ENCODE measurements around the gene LRRC37A3. TPM values are rescaled to one million over a fixed set of nuclear protein-coding genes. Genes with fewer than 3 reads are reported as not detected.
A peak's percentile ranks its signal among the peaks of the same experiment; 100 is the strongest.
"Not testable (repeated sequence)": the region's sequence is repeated elsewhere in the genome, so short reads cannot be mapped to it uniquely, and the experiment has no call there.

LRRC37A3 gene
- total and polyA plus RNA-seq, 4 experiments from 2014 or later = 0.60 to 42.8 (median 19.4) TPM

- H3K4me1 ChIP-seq (ENCODE audit: insufficient read depth, low read length) = no peaks in the 10 kb centered on the region
- H3K27ac ChIP-seq (ENCODE audit: low read depth, low read length) = no peak overlapping the region
- H3K4me1 Mint-ChIP-seq = peaks cover 0 to 7% (median 2%) of the 10 kb centered on the region in 4 donors
- CTCF ChIA-PET (ENCODE audit: partially characterized antibody) = interaction anchor here (0.5 to 2.8 kb wide), 13 partner anchors 9 to 263 kb away, joined by 3 to 16 read pairs (median 3); no protein-coding TSS in a partner anchor
- H3K9me3 Mint-ChIP-seq = no peaks in the 10 kb centered on the region
- no peak for DNase-seq
- no peaks in the 10 kb centered on the region for H3K27me3 Mint-ChIP-seq
- no peaks in the 10 kb centered on the region for H3K36me3 ChIP-seq (ENCODE audit: insufficient read depth, low read length)
- H3K4me3 ChIP-seq (ENCODE audit: low read length in 2 of 2) = no peak overlapping the region
- H3K4me3 Mint-ChIP-seq = no peak overlapping the region
- H3K27ac Mint-ChIP-seq = no peak overlapping the region
- POLR2A ChIA-PET (ENCODE audit: partially characterized antibody) = no interaction called here
- H3K36me3 Mint-ChIP-seq = peaks cover 0 to 1% of the 10 kb centered on the region in 2 donors
- H3K9me3 ChIP-seq (ENCODE audit: control insufficient read depth in 1 of 2, low read length in 2 of 2) = no peaks in the 10 kb centered on the region
- no peaks in the 10 kb centered on the region for H3K27me3 ChIP-seq (ENCODE audit: insufficient read depth, low read length)
- intact Hi-C loops (cut with micrococcal nuclease) = loop anchor here (10.0 kb wide), 1 partner anchor 163 kb away; no protein-coding TSS in a partner anchor
Measured at GRCh38 chr17:64938290-64938689, 19.0 kb upstream of the LRRC37A3 start.

GRCh38 chr17:64936117-64936516 is 16.8 kb upstream of the LRRC37A3 start:
- H3K4me3 Mint-ChIP-seq = no peak overlapping the region
- Histone ChIP-seq H3K4me1 (ENCODE audit: insufficient read depth, low read length) (no peaks in the 10 kb centered on the region), H3K27ac (ENCODE audit: low read depth, low read length) (no peak overlapping the region), H3K27me3 (ENCODE audit: insufficient read depth, low read length) (no peaks in the 10 kb centered on the region), H3K36me3 (ENCODE audit: insufficient read depth, low read length) (no peaks in the 10 kb centered on the region), H3K9me3 (ENCODE audit: control insufficient read depth in 1 of 2, low read length in 2 of 2) (no peaks in the 10 kb centered on the region), H3K4me3 (ENCODE audit: low read length in 2 of 2) (no peak overlapping the region)
- no peaks in the 10 kb centered on the region for H3K27me3 Mint-ChIP-seq
- ChIA-PET POLR2A (ENCODE audit: partially characterized antibody) (no interaction called here), CTCF (ENCODE audit: partially characterized antibody) (interaction anchor here (1.2 kb wide), 1 partner anchor 26 kb away, joined by 4 read pairs; no protein-coding TSS in a partner anchor)
- DNase-seq = no peak
- H3K9me3 Mint-ChIP-seq = no peaks in the 10 kb centered on the region
- peaks cover 0 to 7% (median 2%) of the 10 kb centered on the region in 4 donors for H3K4me1 Mint-ChIP-seq
- no peak overlapping the region for H3K27ac Mint-ChIP-seq
- no peaks in the 10 kb centered on the region for H3K36me3 Mint-ChIP-seq
- intact Hi-C loops (cut with micrococcal nuclease) = loop anchor here (10.0 kb wide), 1 partner anchor 161 kb away; no protein-coding TSS in a partner anchor

- H3K4me3 Mint-ChIP-seq; POLR2A ChIA-PET (ENCODE audit: partially characterized antibody); DNase-seq; H3K27me3 Mint-ChIP-seq; H3K27ac ChIP-seq (ENCODE audit: low read depth, low read length); H3K4me3 ChIP-seq (ENCODE audit: low read length in 2 of 2); CTCF ChIA-PET (ENCODE audit: partially characterized antibody); H3K27me3 ChIP-seq (ENCODE audit: insufficient read depth, low read length); H3K9me3 Mint-ChIP-seq; H3K9me3 ChIP-seq (ENCODE audit: control insufficient read depth in 1 of 2, low read length in 2 of 2); H3K36me3 Mint-ChIP-seq; H3K36me3 ChIP-seq (ENCODE audit: insufficient read depth, low read length); H3K27ac Mint-ChIP-seq; H3K4me1 ChIP-seq (ENCODE audit: insufficient read depth, low read length): not testable (repeated sequence)
- H3K4me1 Mint-ChIP-seq = peaks cover 7 to 12% (median 9%) of the 10 kb centered on the region in 4 donors
- intact Hi-C loops (cut with micrococcal nuclease) = loop anchor here (10.0 kb wide), 1 partner anchor 160 kb away; no protein-coding TSS in a partner anchor
Measured at GRCh38 chr17:64934284-64934778, 15.1 kb upstream of the LRRC37A3 start.

- H3K9me3 Mint-ChIP-seq; H3K36me3 ChIP-seq (ENCODE audit: insufficient read depth, low read length); H3K4me3 Mint-ChIP-seq; H3K36me3 Mint-ChIP-seq; POLR2A ChIA-PET (ENCODE audit: partially characterized antibody); DNase-seq; H3K27ac ChIP-seq (ENCODE audit: low read depth, low read length); H3K27me3 ChIP-seq (ENCODE audit: insufficient read depth, low read length); CTCF ChIA-PET (ENCODE audit: partially characterized antibody); H3K27ac Mint-ChIP-seq; H3K4me3 ChIP-seq (ENCODE audit: low read length in 2 of 2); H3K4me1 ChIP-seq (ENCODE audit: insufficient read depth, low read length); H3K27me3 Mint-ChIP-seq; H3K9me3 ChIP-seq (ENCODE audit: control insufficient read depth in 1 of 2, low read length in 2 of 2): not testable (repeated sequence)
- intact Hi-C loops (cut with micrococcal nuclease) = loop anchor here (10.0 kb wide), 1 partner anchor 158 kb away; no protein-coding TSS in a partner anchor
- H3K4me1 Mint-ChIP-seq = peaks cover 6 to 12% (median 8%) of the 10 kb centered on the region in 4 donors
Measured at GRCh38 chr17:64932850-64933249, 13.6 kb upstream of the LRRC37A3 start.

GRCh38 chr17:64930374-64930773 is 11.1 kb upstream of the LRRC37A3 start:
- H3K27ac Mint-ChIP-seq = peak overlapping the region in 2 of 7 donors; percentile 31 to 79
- H3K27me3 Mint-ChIP-seq; DNase-seq; CTCF ChIA-PET (ENCODE audit: partially characterized antibody); H3K27me3 ChIP-seq (ENCODE audit: insufficient read depth, low read length); H3K9me3 ChIP-seq (ENCODE audit: control insufficient read depth in 1 of 2, low read length in 2 of 2); POLR2A ChIA-PET (ENCODE audit: partially characterized antibody); H3K27ac ChIP-seq (ENCODE audit: low read depth, low read length); H3K36me3 Mint-ChIP-seq; H3K4me3 Mint-ChIP-seq; H3K4me3 ChIP-seq (ENCODE audit: low read length in 2 of 2); H3K36me3 ChIP-seq (ENCODE audit: insufficient read depth, low read length); H3K4me1 ChIP-seq (ENCODE audit: insufficient read depth, low read length); H3K9me3 Mint-ChIP-seq: not testable (repeated sequence)
- H3K4me1 Mint-ChIP-seq = peaks cover 6 to 17% (median 11%) of the 10 kb centered on the region in 4 donors
- intact Hi-C loops (cut with micrococcal nuclease) = loop anchor here (10.0 kb wide), 1 partner anchor 156 kb away; no protein-coding TSS in a partner anchor

- H3K4me3 Mint-ChIP-seq; H3K27ac ChIP-seq (ENCODE audit: low read depth, low read length); H3K9me3 ChIP-seq (ENCODE audit: control insufficient read depth in 1 of 2, low read length in 2 of 2); H3K9me3 Mint-ChIP-seq; H3K27me3 Mint-ChIP-seq; H3K36me3 ChIP-seq (ENCODE audit: insufficient read depth, low read length); H3K36me3 Mint-ChIP-seq; H3K4me1 ChIP-seq (ENCODE audit: insufficient read depth, low read length); H3K27me3 ChIP-seq (ENCODE audit: insufficient read depth, low read length); H3K4me3 ChIP-seq (ENCODE audit: low read length in 2 of 2); POLR2A ChIA-PET (ENCODE audit: partially characterized antibody): not testable (repeated sequence)
- Mint-ChIP-seq H3K27ac (peak overlapping the region in 4 of 7 donors; percentile 43 to 82 (median 76)), H3K4me1 (peaks cover 6 to 17% (median 11%) of the 10 kb centered on the region in 4 donors)
- CTCF ChIA-PET (ENCODE audit: partially characterized antibody) = interaction anchor here (0.6 to 1.0 kb wide), 3 partner anchors 9 to 88 kb away, joined by 3 to 4 read pairs (median 4); no protein-coding TSS in a partner anchor
- intact Hi-C loops (cut with micrococcal nuclease) = loop anchor here (5.0 to 10.0 kb wide), 2 partner anchors 33 to 155 kb away; no protein-coding TSS in a partner anchor
- DNase-seq = peak; percentile 22 to 80 (median 38)
Measured at GRCh38 chr17:64929419-64930209, 10.3 kb upstream of the LRRC37A3 start.

- POLR2A ChIA-PET (ENCODE audit: partially characterized antibody); H3K4me1 ChIP-seq (ENCODE audit: insufficient read depth, low read length); H3K27ac ChIP-seq (ENCODE audit: low read depth, low read length); H3K27me3 ChIP-seq (ENCODE audit: insufficient read depth, low read length); H3K27ac Mint-ChIP-seq; DNase-seq; H3K27me3 Mint-ChIP-seq; H3K36me3 Mint-ChIP-seq; H3K9me3 ChIP-seq (ENCODE audit: control insufficient read depth in 1 of 2, low read length in 2 of 2); H3K36me3 ChIP-seq (ENCODE audit: insufficient read depth, low read length); H3K4me3 Mint-ChIP-seq; H3K4me3 ChIP-seq (ENCODE audit: low read length in 2 of 2); H3K9me3 Mint-ChIP-seq: not testable (repeated sequence)
- intact Hi-C loops (cut with micrococcal nuclease) = loop anchor here (5.0 kb wide), 1 partner anchor 34 kb away; no protein-coding TSS in a partner anchor
- H3K4me1 Mint-ChIP-seq = peaks cover 6 to 17% (median 11%) of the 10 kb centered on the region in 4 donors
- CTCF ChIA-PET (ENCODE audit: partially characterized antibody) = interaction anchor here (0.9 to 1.0 kb wide), 2 partner anchors 9 to 33 kb away, joined by 3 read pairs; no protein-coding TSS in a partner anchor
Measured at GRCh38 chr17:64928701-64929100, 9.4 kb upstream of the LRRC37A3 start.
